Measurements from ENCODE around the gene TMTC2.

The TMTC2 gene

GRCh38 chr12:82852529-82852928, 165.8 kb downstream of the TMTC2 start:
- no peak for DNase-seq

- no peak for DNase-seq
Measured at GRCh38 chr12:82855872-82856271, 169.2 kb downstream of the TMTC2 start.

DNA sequence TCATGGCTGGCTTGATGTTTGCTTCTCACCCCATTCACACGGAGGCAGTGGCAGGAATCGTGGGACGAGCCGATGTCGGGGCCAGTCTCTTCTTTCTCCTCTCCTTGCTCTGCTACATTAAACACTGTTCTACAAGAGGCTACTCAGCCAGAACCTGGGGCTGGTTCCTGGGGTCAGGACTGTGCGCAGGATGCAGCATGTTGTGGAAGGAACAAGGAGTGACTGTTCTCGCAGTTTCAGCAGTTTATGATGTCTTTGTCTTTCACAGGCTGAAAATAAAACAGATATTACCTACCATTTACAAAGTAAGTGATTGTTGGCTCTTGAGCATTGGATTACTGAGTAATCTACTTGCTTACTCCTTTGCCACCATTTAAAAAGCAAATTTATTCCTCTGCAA, 170.6 kb downstream of the TMTC2 start:
- no peak for DNase-seq

DNA sequence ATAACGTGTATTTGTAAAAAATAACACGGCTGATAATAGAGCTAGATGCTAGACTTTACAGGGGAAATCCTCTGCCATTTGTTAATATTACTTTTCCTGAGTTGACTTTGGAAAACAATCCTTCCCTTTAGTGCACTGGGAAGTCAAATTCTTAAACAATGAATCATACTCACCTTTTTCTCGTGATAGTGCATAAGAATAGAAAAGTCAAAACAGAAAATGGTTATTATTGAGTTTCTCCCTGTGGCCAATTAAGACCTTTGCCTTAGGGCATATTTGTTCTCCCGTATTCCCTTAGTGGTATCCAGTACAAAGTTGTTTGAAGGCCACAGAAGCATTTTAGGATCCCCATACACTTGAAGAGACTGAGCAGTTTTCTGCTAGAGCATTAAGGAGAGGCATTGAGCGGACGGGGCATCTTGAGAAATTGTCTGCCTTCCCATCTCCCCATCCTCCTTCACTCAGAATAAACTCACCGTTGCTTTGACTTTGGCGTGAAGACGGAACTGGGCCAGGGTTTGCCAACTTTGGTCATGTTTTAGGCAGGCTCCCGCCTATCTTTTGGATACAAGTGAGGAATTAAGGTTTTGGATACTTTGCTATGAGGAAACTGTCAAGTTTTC, 171.3 kb downstream of the TMTC2 start:
- no peak for DNase-seq

DNA sequence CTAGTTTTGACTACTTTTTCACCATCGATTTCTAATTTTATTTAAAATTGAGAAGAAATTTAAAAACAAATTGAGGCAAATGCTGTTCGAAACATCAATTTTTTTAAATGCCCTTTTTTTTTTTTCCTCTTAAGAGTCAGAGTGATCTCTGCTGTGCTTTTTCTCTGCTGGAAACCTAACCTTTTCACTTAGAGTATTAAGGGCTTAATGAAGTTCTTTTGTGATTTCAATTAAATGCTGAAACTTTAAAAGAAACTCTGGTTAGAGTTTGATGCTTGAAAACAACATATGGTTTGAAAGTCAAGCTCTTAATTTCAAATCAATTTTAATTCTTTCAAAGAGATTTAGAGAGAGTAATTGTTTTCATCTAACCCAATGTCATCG, 171.8 kb downstream of the TMTC2 start:
- no peak for DNase-seq

- DNase-seq, result no peak
Measured at GRCh38 chr12:82862069-82862841, 175.5 kb downstream of the TMTC2 start.

DNA sequence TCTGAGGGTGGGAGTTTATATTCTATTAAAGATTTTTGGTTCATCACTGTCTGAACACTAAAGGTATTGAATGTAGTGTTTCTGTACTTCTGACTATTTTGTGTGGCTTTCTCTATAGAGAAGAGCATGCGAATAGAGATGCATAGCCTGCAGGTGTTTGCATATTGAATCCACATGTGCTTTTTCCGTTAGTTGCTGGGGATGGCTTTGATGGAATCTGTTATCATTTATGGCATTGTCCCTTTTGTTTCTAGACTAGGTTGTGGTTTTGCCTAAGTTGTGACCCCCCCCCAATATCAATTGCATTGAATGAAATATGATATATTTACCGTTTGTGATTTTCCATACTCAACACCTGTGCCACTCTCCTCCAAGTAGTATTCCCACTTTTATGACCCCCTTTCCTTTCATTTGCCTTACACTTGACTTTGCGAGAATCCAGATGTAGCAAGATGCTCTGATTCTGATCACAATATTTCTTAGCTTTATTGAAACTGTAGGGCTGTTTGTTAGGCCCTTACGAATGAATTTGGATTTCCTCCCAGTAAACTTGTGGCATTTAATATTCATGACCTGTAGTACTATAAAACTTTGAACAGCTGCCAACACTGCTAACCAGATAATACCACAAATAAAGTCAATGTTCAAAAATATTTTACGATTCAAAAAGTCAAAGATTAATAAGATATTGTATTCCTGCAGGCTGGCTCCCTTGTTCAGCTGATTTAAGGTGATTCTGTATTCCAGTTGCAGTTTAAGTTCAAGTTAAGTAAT, 176.4 kb downstream of the TMTC2 start:
- no peak for DNase-seq

- DNase-seq, result no peak
Measured at GRCh38 chr12:82866227-82866775, 179.6 kb downstream of the TMTC2 start.

GRCh38 chr12:82866946-82867345, 180.2 kb downstream of the TMTC2 start:
- no peak for DNase-seq

- DNase-seq, result no peak
Measured at GRCh38 chr12:82867762-82868500, 181.2 kb downstream of the TMTC2 start.

- no peak for DNase-seq
Measured at GRCh38 chr12:82870771-82871377, 184.2 kb downstream of the TMTC2 start.

GRCh38 chr12:82872088-82872487, 185.4 kb downstream of the TMTC2 start:
- DNase-seq, result no peak

- no peak for DNase-seq
Measured at GRCh38 chr12:82873309-82873708, 186.6 kb downstream of the TMTC2 start.

GRCh38 chr12:82873951-82874350, 187.2 kb downstream of the TMTC2 start:
- DNase-seq, result no peak

DNA sequence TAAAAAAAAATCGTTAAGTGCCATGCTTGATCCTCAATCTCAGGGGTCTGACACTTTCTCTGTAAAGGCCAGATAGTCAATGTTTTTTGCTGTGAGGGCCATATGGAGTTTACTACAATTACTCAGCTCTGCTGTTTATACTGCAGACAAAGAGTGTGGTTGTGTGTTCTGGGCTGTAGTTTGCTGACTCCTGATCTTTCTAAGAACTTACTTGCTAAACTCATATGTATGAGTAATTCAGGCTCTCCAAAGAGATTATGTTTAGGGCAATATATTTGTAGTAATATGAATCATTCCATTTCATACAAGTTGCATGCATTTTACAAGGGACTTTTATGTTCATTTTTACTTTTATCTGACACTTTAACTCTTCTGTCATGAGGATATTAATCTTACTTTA, 188.2 kb downstream of the TMTC2 start:
- no peak for DNase-seq

- no peak for DNase-seq
Measured at GRCh38 chr12:82876075-82876474, 189.4 kb downstream of the TMTC2 start.

- DNase-seq, result no peak
Measured at GRCh38 chr12:82877963-82878362, 191.3 kb downstream of the TMTC2 start.

- no peak for DNase-seq
Measured at GRCh38 chr12:82880442-82880901, 193.8 kb downstream of the TMTC2 start.

DNA sequence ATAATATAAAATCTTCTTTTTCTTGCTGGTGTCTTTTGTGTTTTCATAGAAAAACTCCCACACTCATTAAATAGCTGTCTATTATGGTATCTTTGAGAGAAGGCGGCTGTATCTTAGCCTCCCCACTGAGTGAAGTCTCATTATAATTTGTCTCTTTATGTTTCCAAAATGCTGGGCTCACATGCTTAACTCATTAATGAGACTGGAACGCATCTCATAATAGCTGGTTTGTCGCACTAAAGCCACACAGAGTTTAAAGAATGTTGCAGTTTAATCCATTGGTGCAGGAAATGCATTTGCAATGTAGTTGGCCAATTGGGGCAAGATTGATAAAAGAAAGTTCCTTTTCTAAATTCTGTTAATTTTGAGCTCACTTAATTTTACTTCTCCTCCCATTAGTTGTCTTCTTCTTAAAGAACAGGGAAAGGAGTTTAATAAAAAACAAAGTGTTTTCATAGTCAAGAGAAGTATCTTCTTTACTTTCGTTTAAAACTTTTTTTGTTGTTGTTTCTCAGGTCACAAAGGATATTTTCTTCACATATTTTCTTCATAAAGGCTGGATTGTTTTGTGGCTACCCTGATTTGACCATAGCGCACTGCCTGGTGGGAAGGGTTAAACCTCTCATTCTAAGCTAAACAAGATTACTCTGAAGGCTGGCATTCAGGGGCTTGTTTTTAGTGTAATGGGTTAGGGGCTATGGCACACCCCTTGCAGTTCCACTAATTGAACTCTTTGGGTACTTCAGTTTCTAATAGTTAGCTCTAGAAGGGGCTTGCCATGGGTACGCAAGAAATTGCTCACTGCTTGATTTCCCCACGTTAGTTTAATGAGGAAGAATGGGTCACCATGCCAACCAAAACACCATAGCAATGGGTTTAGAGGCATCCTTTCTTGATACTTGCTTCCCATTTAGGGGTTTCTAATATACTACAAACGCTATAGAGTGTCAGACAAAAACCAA, 197.0 kb downstream of the TMTC2 start:
- no peak for DNase-seq

DNA sequence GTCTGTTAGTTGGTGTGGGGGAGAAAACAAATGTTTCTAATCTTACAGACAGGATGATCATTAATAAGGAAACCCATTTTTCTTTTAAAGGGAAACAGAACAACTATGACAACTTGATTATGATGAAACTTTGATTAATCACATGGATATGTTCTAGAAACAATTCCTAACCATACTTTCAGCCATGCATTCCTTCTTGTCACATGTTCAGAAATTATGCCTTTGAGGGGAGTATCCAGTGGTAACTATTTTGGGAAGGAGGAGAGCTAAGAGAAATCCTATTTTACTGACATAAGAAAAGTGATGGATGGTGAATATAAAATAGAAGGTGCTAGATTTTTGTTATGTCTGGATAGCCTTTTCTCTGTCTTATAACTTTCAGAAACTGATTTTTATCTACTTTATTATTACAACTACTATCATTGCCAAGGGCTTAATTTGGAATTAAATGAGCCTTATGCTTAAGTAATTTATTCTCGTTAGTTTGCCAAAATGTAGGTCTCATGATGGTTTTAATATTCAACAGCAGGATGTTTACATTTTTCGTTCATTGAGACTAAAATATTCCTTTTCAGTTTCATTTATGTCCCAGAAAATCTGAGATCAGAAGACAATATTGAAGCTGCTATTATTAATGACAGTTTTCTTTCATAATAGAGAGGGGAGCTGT, 200.1 kb downstream of the TMTC2 start:
- no peak for DNase-seq

DNA sequence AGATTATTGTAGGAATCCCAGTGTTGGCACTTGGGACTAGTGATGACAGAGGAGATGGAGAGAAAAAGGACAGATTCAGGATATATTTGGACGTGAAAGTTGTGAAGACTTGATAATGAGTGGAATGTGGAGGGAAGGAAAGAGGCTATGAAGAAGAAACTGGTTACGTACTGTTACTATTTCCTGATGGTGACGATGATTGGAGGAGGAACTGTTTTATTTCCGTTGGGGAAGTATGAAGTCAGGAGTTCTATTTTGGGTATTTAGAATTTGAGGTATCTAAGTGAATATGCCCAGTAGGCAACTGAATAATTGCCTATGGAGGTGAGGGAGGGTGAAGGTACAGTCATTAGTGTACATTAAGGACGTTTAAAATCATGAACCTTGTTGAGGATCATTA, 207.2 kb downstream of the TMTC2 start:
- no peak for DNase-seq
